K562 (cell line): Measurements from ENCODE around the gene CHRNA10. TPM values are rescaled to one million over a fixed set of nuclear protein-coding genes. Genes with fewer than 3 reads are reported as not detected.

Experiments used
- ATF1 ChIP-seq, 2 experiments: fragments of 450-650 bp in 1 of 2; IDR thresholded peaks; 2 replicates each; pipeline ENCODE4 v1.6.1; 2016; ENCODE audit warnings: missing compliant biosample characterization in 1 of 2, missing genetic modification characterization in 1 of 2
- ATF7 ChIP-seq: fragments of 450-650 bp; IDR thresholded peaks from 2 replicates; pipeline ENCODE4 v1.7.1; 2014; ENCODE audit warnings: mild to moderate bottlenecking, moderate library complexity
- EGR1 ChIP-seq: fragments of 450-650 bp; conservative IDR thresholded peaks from 2 replicates; pipeline ENCODE4 v1.6.1; 2017; ENCODE audit warnings: mild to moderate bottlenecking
- EWSR1 ChIP-seq: fragments of 450-650 bp; IDR thresholded peaks from 2 replicates; pipeline ENCODE4 v1.6.1; 2018; ENCODE audit warnings: borderline replicate concordance, mild to moderate bottlenecking, low read depth, moderate library complexity; ENCODE audit not compliant: partially characterized antibody
- FOXP1 ChIP-seq: sonication (generic); formaldehyde crosslinking; IDR thresholded peaks from 2 replicates; pipeline ENCODE4 v1.8.0; 2022; ENCODE audit warnings: mild to moderate bottlenecking, missing genetic modification reagents
- KDM2B ChIP-seq: fragments of 250-450 bp; sonication (Bioruptor Pico); IDR thresholded peaks from 2 replicates; pipeline ENCODE4 v1.8.0; 2021; ENCODE audit warnings: mild to moderate bottlenecking, moderate library complexity
- LEF1 ChIP-seq: fragments of 450-650 bp; IDR thresholded peaks from 2 replicates; pipeline ENCODE4 v1.6.1; 2016; ENCODE audit warnings: mild to moderate bottlenecking
- NFIC ChIP-seq: fragments of 450-650 bp; IDR thresholded peaks from 2 replicates; pipeline ENCODE4 v1.6.1; 2017; ENCODE audit warnings: mild to moderate bottlenecking, inconsistent platforms
- NRF1 ChIP-seq, 2 experiments: fragments of 450-650 bp; IDR thresholded peaks in 1 of 2; conservative IDR thresholded peaks in 1 of 2; 2 replicates each; pipeline ENCODE4 v1.6.1; 2014; ENCODE audit warnings: mild to moderate bottlenecking in 2 of 2
- POLR2B ChIP-seq: fragments of 450-650 bp; IDR thresholded peaks from 2 replicates; pipeline ENCODE4 v1.6.1; 2018; ENCODE audit warnings: low read depth; ENCODE audit not compliant: partially characterized antibody
- POLR3A ChIP-seq: IDR thresholded peaks from 2 replicates; pipeline ENCODE4 v1.6.1; 2011; ENCODE audit warnings: borderline replicate concordance, mild to moderate bottlenecking, moderate library complexity; ENCODE audit not compliant: insufficient read length, insufficient read depth; ENCODE audit errors: extremely low read depth
- RAD51 ChIP-seq: fragments of 450-650 bp; IDR thresholded peaks from 2 replicates; pipeline ENCODE4 v1.7.1; 2016; ENCODE audit warnings: low read depth, mild to moderate bottlenecking, borderline replicate concordance
- SMARCB1 ChIP-seq: IDR thresholded peaks from 2 replicates; pipeline ENCODE4 v1.6.1; 2011; ENCODE audit warnings: improper control_type of control experiment, low read depth; ENCODE audit not compliant: insufficient read length
- SMARCE1 ChIP-seq: fragments of 450-650 bp; IDR thresholded peaks from 2 replicates; pipeline ENCODE4 v1.7.1; 2016; ENCODE audit warnings: mild to moderate bottlenecking
- ZNF12 ChIP-seq: sonication (generic); formaldehyde crosslinking; IDR thresholded peaks from 2 replicates; pipeline ENCODE4 v1.4.0; 2020; ENCODE audit warnings: mild to moderate bottlenecking, missing genetic modification reagents
- polyA plus RNA-seq, 8 experiments: library from polyadenylated mRNA; depleted of rRNA in 4 of 8; stranded (reverse) in 5 of 8; unstranded in 3 of 8; fragments of >200 nt; fragmentation: Nextera tagmentation in 2 of 8; fragmentation: Illumina TruSeq in 1 of 8; extraction: Ambion mirVana in 2 of 8; extraction: Trizol in 1 of 8; gene quantifications; 2 replicates each; pipeline versions ENCODE4 v1.2.1 to v1.2.3, GENCODE V29; 2011 to 2014; ENCODE audit warnings: inconsistent platforms in 1 of 8, missing spikeins in 1 of 8
- total RNA-seq, 7 experiments: library from RNA; depleted of rRNA in 6 of 7; stranded (reverse); fragments of >200 nt in 6 of 7; fragmentation: Illumina TruSeq in 2 of 7; extraction: Trizol in 2 of 7; gene quantifications; 2 replicates each; pipeline versions ENCODE4 v1.2.1 to v1.2.3, GENCODE V29; 2011 to 2021; ENCODE audit warnings: low replicate concordance in 1 of 7
- TF ChIP-seq, protein P1 (sequence below): sonication (generic); formaldehyde crosslinking; IDR thresholded peaks from 2 replicates; pipeline ENCODE4 v1.8.0; 2022; ENCODE audit warnings: missing genetic modification reagents, mild to moderate bottlenecking, moderate library complexity, borderline replicate concordance
- TF ChIP-seq, protein P2 (sequence below): fragments of 450-650 bp; IDR thresholded peaks from 2 replicates; pipeline ENCODE4 v1.6.1; 2016; ENCODE audit warnings: borderline replicate concordance
- TF ChIP-seq, protein P3 (sequence below): fragments of 250-450 bp; sonication (Bioruptor Pico); IDR thresholded peaks from 2 replicates; pipeline ENCODE4 v1.5.1; 2021; ENCODE audit warnings: mild to moderate bottlenecking
- TF ChIP-seq, protein P4 (sequence below): fragments of 250-450 bp; sonication (Bioruptor Pico); IDR thresholded peaks from 2 replicates; pipeline ENCODE4 v1.8.0; 2022; ENCODE audit warnings: inconsistent platforms, mild to moderate bottlenecking, moderate library complexity, borderline replicate concordance
- TF ChIP-seq, protein P5 (sequence below): sonication (generic); formaldehyde crosslinking; IDR thresholded peaks from 2 replicates; pipeline ENCODE4 v1.5.0; 2020; ENCODE audit warnings: missing genetic modification reagents

The CHRNA10 gene
- total and polyA plus RNA-seq, 9 of the 15 experiments (the other 6 are each of a cell fraction or from before 2014, with no cell fraction given): 0.35 to 1.9 (median 0.81) TPM

DNA sequence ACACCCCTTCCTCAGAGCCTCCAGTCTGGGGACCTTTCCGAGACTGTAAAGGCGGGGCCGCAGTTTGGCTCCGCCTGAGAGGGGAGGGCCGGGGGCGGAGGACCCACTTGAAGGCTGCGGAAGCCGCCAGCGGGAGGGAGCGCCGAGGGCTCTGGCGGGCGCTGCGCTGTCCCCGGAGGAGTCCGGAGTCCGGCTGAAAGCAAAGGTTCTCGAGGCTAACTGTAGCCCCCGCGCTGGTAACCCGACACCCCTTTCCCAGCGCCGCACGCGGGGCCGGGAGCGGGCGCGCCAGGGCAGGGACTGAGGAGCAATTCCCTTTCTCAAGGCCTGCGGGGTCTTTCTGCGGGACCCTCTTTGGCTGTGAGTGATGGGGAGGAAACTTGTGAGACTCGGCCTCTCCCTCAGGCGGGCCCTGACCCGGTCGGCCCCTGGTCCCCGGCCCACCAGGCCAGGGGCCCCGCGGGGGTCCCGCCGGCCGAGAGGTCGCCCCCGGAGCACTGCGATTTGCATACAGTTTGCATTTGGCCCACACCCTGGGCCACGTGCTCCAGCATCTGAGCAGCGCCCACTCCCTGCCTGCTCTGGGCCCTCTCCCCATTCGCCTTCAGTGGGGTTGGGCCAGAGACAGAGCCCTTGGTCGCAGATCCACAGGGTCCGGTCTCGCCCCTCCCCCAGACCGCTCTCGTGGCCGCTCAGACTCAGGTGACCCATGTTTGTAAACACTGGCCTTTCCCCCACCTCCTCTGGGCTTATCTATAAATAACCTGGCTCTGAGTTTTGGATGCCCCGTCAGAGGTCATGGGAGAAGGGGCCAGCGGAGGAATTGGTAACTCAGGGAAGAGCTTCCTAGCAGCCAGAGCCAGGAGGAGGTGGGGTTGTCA, 28.9 kb downstream of the CHRNA10 start (continued):
- TF ChIP-seq KDM2B (CRISPR knock-in tag) (peak; percentile 86; the same call in 1 of the 2 replicates), NRF1 (conservative IDR thresholded peaks at IDR 0.05 in 1 of 2, IDR thresholded peaks at IDR 0.05 in 1 of 2) (peak; percentile 64 to 68; a peak in 3 of 4 replicates), NFIC (peak; percentile 34), LEF1 (peak; percentile 37), ATF7 (peak; percentile 54; the same call in 1 of the 2 replicates), EGR1 (peak; percentile 58), RAD51 (peak; percentile 73), POLR3A (no peak), SMARCB1 (no peak), ATF1 (CRISPR knock-in tag; IDR thresholded peaks at IDR 0.05) (no peak), ATF1 (tag; IDR thresholded peaks at IDR 0.05) (peak; percentile 30; the same call in 1 of the 2 replicates), SMARCE1 (peak; percentile 25; the same call in 1 of the 2 replicates), FOXP1 (CRISPR knock-in tag) (peak; percentile 84), POLR2B (peak; percentile 62), EWSR1 (no peak), ZNF12 (CRISPR knock-in tag) (no peak)
- TF ChIP-seq, protein P1, sequence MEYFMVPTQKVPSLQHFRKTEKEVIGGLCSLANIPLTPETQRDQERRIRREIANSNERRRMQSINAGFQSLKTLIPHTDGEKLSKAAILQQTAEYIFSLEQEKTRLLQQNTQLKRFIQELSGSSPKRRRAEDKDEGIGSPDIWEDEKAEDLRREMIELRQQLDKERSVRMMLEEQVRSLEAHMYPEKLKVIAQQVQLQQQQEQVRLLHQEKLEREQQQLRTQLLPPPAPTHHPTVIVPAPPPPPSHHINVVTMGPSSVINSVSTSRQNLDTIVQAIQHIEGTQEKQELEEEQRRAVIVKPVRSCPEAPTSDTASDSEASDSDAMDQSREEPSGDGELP (CRISPR knock-in tag): peak; percentile 38; the same call in 1 of the 2 replicates
- TF ChIP-seq, protein P2, sequence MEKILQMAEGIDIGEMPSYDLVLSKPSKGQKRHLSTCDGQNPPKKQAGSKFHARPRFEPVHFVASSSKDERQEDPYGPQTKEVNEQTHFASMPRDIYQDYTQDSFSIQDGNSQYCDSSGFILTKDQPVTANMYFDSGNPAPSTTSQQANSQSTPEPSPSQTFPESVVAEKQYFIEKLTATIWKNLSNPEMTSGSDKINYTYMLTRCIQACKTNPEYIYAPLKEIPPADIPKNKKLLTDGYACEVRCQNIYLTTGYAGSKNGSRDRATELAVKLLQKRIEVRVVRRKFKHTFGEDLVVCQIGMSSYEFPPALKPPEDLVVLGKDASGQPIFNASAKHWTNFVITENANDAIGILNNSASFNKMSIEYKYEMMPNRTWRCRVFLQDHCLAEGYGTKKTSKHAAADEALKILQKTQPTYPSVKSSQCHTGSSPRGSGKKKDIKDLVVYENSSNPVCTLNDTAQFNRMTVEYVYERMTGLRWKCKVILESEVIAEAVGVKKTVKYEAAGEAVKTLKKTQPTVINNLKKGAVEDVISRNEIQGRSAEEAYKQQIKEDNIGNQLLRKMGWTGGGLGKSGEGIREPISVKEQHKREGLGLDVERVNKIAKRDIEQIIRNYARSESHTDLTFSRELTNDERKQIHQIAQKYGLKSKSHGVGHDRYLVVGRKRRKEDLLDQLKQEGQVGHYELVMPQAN: peak; percentile 55; the same call in 1 of the 2 replicates
- TF ChIP-seq, protein P3, sequence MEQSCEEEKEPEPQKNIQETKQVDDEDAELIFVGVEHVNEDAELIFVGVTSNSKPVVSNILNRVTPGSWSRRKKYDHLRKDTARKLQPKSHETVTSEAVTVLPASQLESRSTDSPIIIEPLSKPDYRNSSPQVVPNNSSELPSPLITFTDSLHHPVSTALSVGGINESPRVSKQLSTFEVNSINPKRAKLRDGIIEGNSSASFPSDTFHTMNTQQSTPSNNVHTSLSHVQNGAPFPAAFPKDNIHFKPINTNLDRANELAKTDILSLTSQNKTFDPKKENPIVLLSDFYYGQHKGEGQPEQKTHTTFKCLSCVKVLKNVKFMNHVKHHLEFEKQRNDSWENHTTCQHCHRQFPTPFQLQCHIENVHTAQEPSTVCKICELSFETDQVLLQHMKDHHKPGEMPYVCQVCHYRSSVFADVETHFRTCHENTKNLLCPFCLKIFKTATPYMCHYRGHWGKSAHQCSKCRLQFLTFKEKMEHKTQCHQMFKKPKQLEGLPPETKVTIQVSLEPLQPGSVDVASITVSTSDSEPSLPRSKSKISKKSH (CRISPR knock-in tag): no peak
- TF ChIP-seq, protein P4, sequence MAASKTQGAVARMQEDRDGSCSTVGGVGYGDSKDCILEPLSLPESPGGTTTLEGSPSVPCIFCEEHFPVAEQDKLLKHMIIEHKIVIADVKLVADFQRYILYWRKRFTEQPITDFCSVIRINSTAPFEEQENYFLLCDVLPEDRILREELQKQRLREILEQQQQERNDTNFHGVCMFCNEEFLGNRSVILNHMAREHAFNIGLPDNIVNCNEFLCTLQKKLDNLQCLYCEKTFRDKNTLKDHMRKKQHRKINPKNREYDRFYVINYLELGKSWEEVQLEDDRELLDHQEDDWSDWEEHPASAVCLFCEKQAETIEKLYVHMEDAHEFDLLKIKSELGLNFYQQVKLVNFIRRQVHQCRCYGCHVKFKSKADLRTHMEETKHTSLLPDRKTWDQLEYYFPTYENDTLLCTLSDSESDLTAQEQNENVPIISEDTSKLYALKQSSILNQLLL (CRISPR knock-in tag): no peak
- TF ChIP-seq, protein P5, sequence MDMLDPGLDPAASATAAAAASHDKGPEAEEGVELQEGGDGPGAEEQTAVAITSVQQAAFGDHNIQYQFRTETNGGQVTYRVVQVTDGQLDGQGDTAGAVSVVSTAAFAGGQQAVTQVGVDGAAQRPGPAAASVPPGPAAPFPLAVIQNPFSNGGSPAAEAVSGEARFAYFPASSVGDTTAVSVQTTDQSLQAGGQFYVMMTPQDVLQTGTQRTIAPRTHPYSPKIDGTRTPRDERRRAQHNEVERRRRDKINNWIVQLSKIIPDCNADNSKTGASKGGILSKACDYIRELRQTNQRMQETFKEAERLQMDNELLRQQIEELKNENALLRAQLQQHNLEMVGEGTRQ (CRISPR knock-in tag): peak; percentile 80
